H1 (cell line): Measurements from ENCODE around the gene PKN3. TPM values are rescaled to one million over a fixed set of nuclear protein-coding genes. Genes with fewer than 3 reads are reported as not detected.

Experiments used
- BCL11A ChIP-seq, 2 experiments: IDR thresholded peaks; one replicate each; pipeline ENCODE4 v1.6.1; 2011; ENCODE audit warnings: low read depth in 2 of 2, low read length in 2 of 2, mild to moderate bottlenecking in 2 of 2
- CHD7 ChIP-seq: fragments of 300-600 bp; sonication (generic); IDR thresholded peaks from 2 replicates; pipeline ENCODE4 v1.7.1; 2012; ENCODE audit warnings: low read length, moderate library complexity, mild to moderate bottlenecking, inconsistent platforms; ENCODE audit not compliant: insufficient replicate concordance
- EGR1 ChIP-seq: IDR thresholded peaks from 2 replicates; pipeline ENCODE4 v1.6.1; 2011; ENCODE audit warnings: low read depth, low read length, borderline replicate concordance
- FOSL1 ChIP-seq: IDR thresholded peaks from 2 replicates; pipeline ENCODE4 v1.6.1; 2011; ENCODE audit warnings: mild to moderate bottlenecking, low read depth, low read length, moderate library complexity; ENCODE audit not compliant: insufficient read depth
- HDAC2 ChIP-seq, 2 experiments: fragments of 300-600 bp in 1 of 2; sonication (generic) in 1 of 2; IDR thresholded peaks; 2 replicates each; pipeline ENCODE4 v1.6.1; 2011 to 2012; ENCODE audit warnings: low read depth in 2 of 2, low read length in 2 of 2, mild to moderate bottlenecking in 2 of 2, moderate library complexity in 2 of 2, borderline replicate concordance in 1 of 2, inconsistent platforms in 1 of 2
- HDAC6 ChIP-seq: IDR thresholded peaks from one replicate; pipeline ENCODE4 v1.7.1; 2012; ENCODE audit warnings: low read depth, mild to moderate bottlenecking, inconsistent platforms, low read length, moderate library complexity
- JUN ChIP-seq: IDR thresholded peaks from 2 replicates; pipeline ENCODE4 v1.6.1; 2011; ENCODE audit warnings: low read depth, mild to moderate bottlenecking, improper control_type of control experiment, low read length
- NRF1 ChIP-seq: IDR thresholded peaks from 2 replicates; pipeline ENCODE4 v1.6.1; 2011; ENCODE audit warnings: mild to moderate bottlenecking, low read depth, low read length, improper control_type of control experiment
- POU5F1 ChIP-seq: IDR thresholded peaks from 2 replicates; pipeline ENCODE4 v1.6.1; 2011; ENCODE audit warnings: low read depth, mild to moderate bottlenecking, low read length, moderate library complexity
- SP2 ChIP-seq: IDR thresholded peaks from 2 replicates; pipeline ENCODE4 v1.6.1; 2012; ENCODE audit warnings: mild to moderate bottlenecking, low read length, inconsistent platforms
- USF2 ChIP-seq: IDR thresholded peaks from 2 replicates; pipeline ENCODE4 v1.6.1; 2011; ENCODE audit warnings: low read length, improper control_type of control experiment
- polyA plus RNA-seq, 7 experiments: library from polyadenylated mRNA; depleted of rRNA in 3 of 7; stranded (reverse) in 5 of 7; unstranded in 2 of 7; fragments of >200 nt in 5 of 7; fragments of 200-250 nt in 2 of 7; gene quantifications; 1 replicate in 5 of 7; 2 replicates in 1 of 7; 4 replicates in 1 of 7; pipeline versions ENCODE4 v1.2.1 to v1.2.3, GENCODE V29; 2011 to 2013; ENCODE audit warnings: missing spikeins in 2 of 7, mixed read lengths in 2 of 7
- total RNA-seq: library from RNA; stranded (reverse); fragmentation: NEBNext Ultra II Directional; extraction: Animal tissue kit (Norgen Biotek cat#: 25700); gene quantifications from 2 replicates; pipeline ENCODE4 v1.2.1, GENCODE V29; 2021

The PKN3 gene
- total and polyA plus RNA-seq, 2 of the 8 experiments (the other 6 are each of a cell fraction or from before 2014, with no cell fraction given) = 15.7 to 16.3 TPM

- TF ChIP-seq CHD7 (no peak), POU5F1 (no peak), EGR1 (no peak), SP2 (no peak), HDAC2 (IDR thresholded peaks at IDR 0.05; ENCODE audit: borderline replicate concordance in 1 of 2, low read depth in 2 of 2, low read length in 2 of 2) (no peak), JUN (no peak), HDAC6 (no peak), USF2 (no peak), FOSL1 (no peak), NRF1 (no peak), BCL11A (IDR thresholded peaks at IDR 0.05; ENCODE audit: low read depth in 2 of 2, low read length in 2 of 2) (no peak)
Observed at GRCh38 chr9:128757602-128758001, 55.3 kb downstream of the PKN3 start (continued).
